Choroid plexus epithelial cell (primary cell): ENCODE results near the gene PLXNA3.

Source experiments
- DNase-seq: peaks from one replicate; pipeline ENCODE4 v3.0.0-alpha.2; 2010; ENCODE audit warnings: low read depth
- H3K4me3 ChIP-seq: 2 replicates; pipeline ENCODE4 v1.5.1; 2011; ENCODE audit warnings: low read depth, mild to moderate bottlenecking, control low read depth, low read length, moderate library complexity
- CTCF ChIP-seq: conservative IDR thresholded peaks from 2 replicates; pipeline ENCODE4 v1.5.1; 2011; ENCODE audit warnings: low read depth, mild to moderate bottlenecking, control low read depth, inconsistent platforms, low read length, moderate library complexity

PLXNA3 gene

GRCh38 chrX:154429711-154430110 lies 28.4 kb upstream of the PLXNA3 start:
- peak overlapping the region; percentile 71 for H3K4me3 ChIP-seq
- no peak for TF ChIP-seq CTCF
- no peak for DNase-seq

DNA sequence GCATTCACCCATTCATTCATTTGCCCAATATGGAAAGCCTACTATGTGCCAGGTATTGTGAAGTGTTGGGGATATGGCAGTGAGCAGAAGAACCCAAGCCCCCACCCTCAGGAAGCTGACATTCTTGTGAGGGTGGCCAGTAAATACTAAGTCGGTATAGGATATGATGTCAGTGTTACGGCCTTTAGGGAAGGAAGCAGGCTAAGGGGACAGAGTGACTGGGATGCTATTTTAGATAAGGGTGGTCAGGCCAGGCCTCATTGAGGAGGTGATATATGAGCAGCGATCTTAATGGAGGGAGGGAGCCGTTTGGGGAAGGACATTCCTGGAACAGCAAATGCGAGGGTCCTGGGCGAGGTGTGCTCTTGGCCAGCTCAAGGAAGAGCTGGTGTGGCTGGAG lies 27.6 kb upstream of the PLXNA3 start:
- no peak overlapping the region for H3K4me3 ChIP-seq
- no peak for DNase-seq

DNA sequence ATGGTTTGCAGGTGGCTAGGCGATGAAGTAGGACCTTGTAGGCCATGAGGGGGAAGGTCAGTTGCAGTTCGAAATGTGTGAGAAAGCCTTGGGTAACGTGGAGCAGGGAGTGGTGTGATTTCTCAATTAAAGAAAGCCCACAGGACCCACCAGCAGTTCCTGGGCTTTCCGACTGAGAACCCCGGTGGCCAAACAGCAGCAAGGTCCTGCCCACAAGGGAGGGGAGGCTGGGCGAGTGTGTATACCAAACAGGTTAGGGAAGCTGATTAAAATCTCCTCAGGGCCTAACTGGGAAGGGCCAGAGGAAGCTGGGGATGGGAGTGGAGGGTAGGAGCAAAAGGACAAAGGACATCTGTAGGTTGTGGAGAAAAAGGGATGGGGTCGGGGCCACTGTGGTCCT lies 27.2 kb upstream of the PLXNA3 start:
- DNase-seq = no peak

More for the DNA sequence above, 27.6 kb upstream of the PLXNA3 start:
- TF ChIP-seq CTCF = no peak

GRCh38 chrX:154431341-154431740 lies 26.7 kb upstream of the PLXNA3 start:
- TF ChIP-seq CTCF = no peak
- no peak for DNase-seq
- H3K4me3 ChIP-seq = no peak overlapping the region

More for the DNA sequence above, 27.2 kb upstream of the PLXNA3 start:
- H3K4me3 ChIP-seq = no peak overlapping the region
- no peak for TF ChIP-seq CTCF

- no peak for TF ChIP-seq CTCF
- no peak overlapping the region for H3K4me3 ChIP-seq
- no peak for DNase-seq
These were observed 25.9 kb upstream of the PLXNA3 start for GRCh38 chrX:154432210-154432609.

- TF ChIP-seq CTCF = no peak
- H3K4me3 ChIP-seq = no peak overlapping the region
- no peak for DNase-seq
These were observed 24.5 kb upstream of the PLXNA3 start for GRCh38 chrX:154433605-154434004.

DNA sequence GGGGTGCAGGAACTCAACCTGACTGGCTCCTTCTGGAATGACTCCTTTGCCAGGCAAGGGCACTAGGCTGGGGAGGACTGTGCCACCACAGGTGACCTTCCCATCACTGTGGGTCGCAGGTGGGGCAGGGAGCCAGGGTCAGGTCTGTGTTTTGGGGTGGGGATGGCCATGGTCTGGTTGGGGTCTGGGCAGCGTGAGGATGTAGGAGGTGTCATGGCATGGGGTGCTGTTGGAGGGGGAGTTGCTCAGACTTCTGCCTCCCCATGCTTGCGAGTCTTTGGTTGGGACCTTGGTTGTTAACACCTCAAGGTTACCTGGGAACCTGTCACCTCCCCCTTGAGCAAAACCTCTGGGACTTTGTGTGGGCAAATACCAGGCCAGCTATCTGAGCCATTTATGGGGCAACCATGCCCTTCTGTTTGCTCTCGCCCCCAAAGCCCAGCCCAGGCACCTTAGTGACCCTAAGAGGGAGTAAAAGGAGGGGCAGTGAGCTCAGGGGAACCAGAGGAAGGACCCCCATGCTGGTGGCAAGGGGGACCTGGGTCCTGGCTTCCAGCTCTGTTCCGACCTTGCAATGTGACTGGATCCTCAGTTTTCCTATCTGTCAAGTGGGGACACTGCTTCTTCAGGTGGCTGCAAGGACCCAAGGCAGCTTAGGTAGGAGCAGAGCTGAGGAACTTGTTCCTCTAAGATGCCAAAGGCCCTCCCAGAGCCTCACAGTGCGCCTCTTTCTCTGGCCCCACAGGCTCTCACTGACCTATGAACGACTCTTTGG lies 23.5 kb upstream of the PLXNA3 start:
- DNase-seq = no peak
- no peak overlapping the region for H3K4me3 ChIP-seq
- TF ChIP-seq CTCF = no peak
